SU-DHL-6 (cell line): ENCODE measurements around the gene ITGA6.

Source experiments
- H2AFZ ChIP-seq: fragments of 200-600 bp; sonication (generic); 2 replicates; pipeline ENCODE4 v1.6.1; 2014; ENCODE audit warnings: low read depth, mild to moderate bottlenecking, moderate library complexity, mixed read lengths, antibody characterized with exemption, low read length; ENCODE audit not compliant: severe bottlenecking
- H3F3A ChIP-seq: fragments of 200-600 bp; shearing (Covaris generic); 2 replicates; pipeline ENCODE4 v1.6.0; 2016; ENCODE audit warnings: antibody characterized with exemption, mild to moderate bottlenecking; ENCODE audit not compliant: insufficient read depth
- H3K27ac ChIP-seq: fragments of 200-600 bp; sonication (generic); 2 replicates; pipeline ENCODE4 v1.5.1; 2016; ENCODE audit warnings: low read depth, mild to moderate bottlenecking, low read length, moderate library complexity, mixed read lengths
- H3K27me3 ChIP-seq: fragments of 200-600 bp; sonication (generic), shearing (Covaris generic); 2 replicates; pipeline ENCODE4 v1.6.0; 2014; ENCODE audit warnings: mild to moderate bottlenecking, low read length
- H3K36me3 ChIP-seq: fragments of 200-600 bp; sonication (generic); 2 replicates; pipeline ENCODE4 v1.6.1; 2014; ENCODE audit warnings: mild to moderate bottlenecking, low read length, mixed read lengths
- H3K4me2 ChIP-seq: fragments of 300-600, 200-600 bp; shearing (Covaris generic), sonication (generic); 2 replicates; pipeline ENCODE4 v1.6.0; 2014; ENCODE audit warnings: low read length, low read depth, mild to moderate bottlenecking; ENCODE audit not compliant: poor library complexity, severe bottlenecking
- H3K4me3 ChIP-seq: fragments of 200-600 bp; sonication (generic); 2 replicates; pipeline ENCODE4 v1.5.1; 2014; ENCODE audit warnings: antibody characterized with exemption, low read length, mild to moderate bottlenecking, mixed read lengths; ENCODE audit not compliant: insufficient read depth, poor library complexity, severe bottlenecking
- H3K79me2 ChIP-seq: fragments of 200-600 bp; sonication (generic); 2 replicates; pipeline ENCODE4 v1.6.1; 2014; ENCODE audit warnings: mild to moderate bottlenecking, low read length, moderate library complexity; ENCODE audit not compliant: insufficient read depth
- H3K9ac ChIP-seq: fragments of 200-600 bp; sonication (generic); 2 replicates; pipeline ENCODE4 v1.7.0; 2014; ENCODE audit warnings: mild to moderate bottlenecking, low read length
- H3K9me2 ChIP-seq: fragments of 200-600 bp; sonication (generic); replicated peaks from 2 replicates; pipeline ENCODE4 v1.6.1; 2014; ENCODE audit warnings: low read length; ENCODE audit not compliant: insufficient read depth
- H3K9me3 ChIP-seq: fragments of 200-600 bp; sonication (generic); 2 replicates; pipeline ENCODE4 v1.6.1; 2014; ENCODE audit warnings: low read length, mixed read lengths; ENCODE audit not compliant: insufficient read depth
- H4K20me1 ChIP-seq: fragments of 200-600 bp; sonication (generic); 2 replicates; pipeline ENCODE4 v1.6.1; 2014; ENCODE audit warnings: low read depth, mild to moderate bottlenecking, antibody characterized with exemption, low read length, moderate library complexity, mixed read lengths
- EZH2phosphoT487 ChIP-seq: fragments of 200-600 bp; sonication (generic), shearing (Covaris generic); conservative IDR thresholded peaks from 2 replicates; pipeline ENCODE4 v1.6.1; 2018; ENCODE audit warnings: mild to moderate bottlenecking, antibody characterized with exemption, low read length, moderate library complexity, mixed read lengths
- TF ChIP-seq, protein P1 (sequence below): fragments of 200-600 bp; sonication (generic); IDR thresholded peaks from one replicate; pipeline ENCODE4 v1.5.1; 2017; ENCODE audit warnings: antibody characterized with exemption, mild to moderate bottlenecking, low read length, moderate library complexity; ENCODE audit not compliant: insufficient read depth, poor library complexity, severe bottlenecking

ITGA6 gene

DNA sequence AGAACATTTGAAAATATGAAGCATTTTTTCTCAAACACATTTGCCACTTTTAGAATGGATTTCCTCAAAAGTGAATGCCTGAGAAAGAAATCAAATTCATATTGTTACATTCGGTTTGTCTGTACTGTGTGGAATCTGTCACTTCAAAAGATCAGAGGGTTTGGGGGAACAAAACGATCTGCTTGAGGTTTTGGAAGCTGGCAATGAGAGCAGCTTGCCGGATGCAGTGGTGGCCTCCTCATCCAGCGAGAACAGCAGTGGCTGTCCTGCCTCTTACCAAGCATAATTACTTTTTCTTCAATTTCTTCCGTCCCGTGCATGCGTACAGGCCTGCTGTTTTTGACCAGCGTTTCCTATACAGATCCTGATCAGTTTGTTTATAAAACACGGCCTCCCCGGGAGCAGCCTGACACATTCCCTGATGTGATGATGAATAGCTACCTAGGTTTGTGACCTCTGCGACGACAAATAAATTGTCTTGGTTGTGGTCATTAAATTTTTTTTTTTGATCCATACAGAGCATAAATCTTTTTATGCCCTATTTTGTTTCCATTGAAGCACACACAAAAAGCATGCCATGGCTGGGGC, 45.2 kb downstream of the ITGA6 start:
- no peaks in the 10 kb centered on the region for H3K9me2 ChIP-seq
- H3K27me3 ChIP-seq: no peaks in the 10 kb centered on the region
- H3K4me2 ChIP-seq: no peak overlapping the region
- no peak overlapping the region for H3K27ac ChIP-seq
- no peak overlapping the region for H2AFZ ChIP-seq
- no peaks in the 10 kb centered on the region for H3F3A ChIP-seq
- H4K20me1 ChIP-seq: no peaks in the 10 kb centered on the region
- no peak overlapping the region for H3K4me3 ChIP-seq
- no peaks in the 10 kb centered on the region for H3K79me2 ChIP-seq
- no peaks in the 10 kb centered on the region for H3K36me3 ChIP-seq
- no peak overlapping the region for H3K9ac ChIP-seq
- TF ChIP-seq, protein P1, sequence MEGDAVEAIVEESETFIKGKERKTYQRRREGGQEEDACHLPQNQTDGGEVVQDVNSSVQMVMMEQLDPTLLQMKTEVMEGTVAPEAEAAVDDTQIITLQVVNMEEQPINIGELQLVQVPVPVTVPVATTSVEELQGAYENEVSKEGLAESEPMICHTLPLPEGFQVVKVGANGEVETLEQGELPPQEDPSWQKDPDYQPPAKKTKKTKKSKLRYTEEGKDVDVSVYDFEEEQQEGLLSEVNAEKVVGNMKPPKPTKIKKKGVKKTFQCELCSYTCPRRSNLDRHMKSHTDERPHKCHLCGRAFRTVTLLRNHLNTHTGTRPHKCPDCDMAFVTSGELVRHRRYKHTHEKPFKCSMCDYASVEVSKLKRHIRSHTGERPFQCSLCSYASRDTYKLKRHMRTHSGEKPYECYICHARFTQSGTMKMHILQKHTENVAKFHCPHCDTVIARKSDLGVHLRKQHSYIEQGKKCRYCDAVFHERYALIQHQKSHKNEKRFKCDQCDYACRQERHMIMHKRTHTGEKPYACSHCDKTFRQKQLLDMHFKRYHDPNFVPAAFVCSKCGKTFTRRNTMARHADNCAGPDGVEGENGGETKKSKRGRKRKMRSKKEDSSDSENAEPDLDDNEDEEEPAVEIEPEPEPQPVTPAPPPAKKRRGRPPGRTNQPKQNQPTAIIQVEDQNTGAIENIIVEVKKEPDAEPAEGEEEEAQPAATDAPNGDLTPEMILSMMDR: no peak
- TF ChIP-seq EZH2phosphoT487: no peak
- H3K9me3 ChIP-seq: no peaks in the 10 kb centered on the region

DNA sequence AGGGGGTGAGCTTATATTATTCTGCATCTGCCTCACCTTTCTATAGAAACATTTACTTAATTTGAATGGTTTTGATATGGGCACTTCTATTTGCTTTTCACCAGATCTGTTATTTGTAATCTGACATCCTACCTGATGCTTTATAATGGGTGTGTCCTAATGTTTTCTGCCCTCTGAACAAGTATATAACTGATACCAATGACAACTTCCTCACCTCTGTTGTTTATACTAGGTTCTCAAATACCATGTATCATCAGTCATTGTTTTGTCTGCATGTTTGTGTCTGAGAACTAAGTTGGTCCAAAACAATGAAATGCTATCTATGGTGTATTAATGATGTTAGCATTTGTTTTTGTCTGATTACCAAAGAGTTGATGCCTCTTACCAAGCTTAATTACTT, 45.8 kb downstream of the ITGA6 start:
- Histone ChIP-seq H3K9ac (no peak overlapping the region), H3K27me3 (no peaks in the 10 kb centered on the region), H3K79me2 (no peaks in the 10 kb centered on the region), H2AFZ (no peak overlapping the region), H3K27ac (no peak overlapping the region), H3K9me2 (no peaks in the 10 kb centered on the region), H3K9me3 (no peaks in the 10 kb centered on the region), H3F3A (no peaks in the 10 kb centered on the region), H3K4me3 (no peak overlapping the region), H4K20me1 (no peaks in the 10 kb centered on the region), H3K4me2 (no peak overlapping the region), H3K36me3 (no peaks in the 10 kb centered on the region)
- TF ChIP-seq EZH2phosphoT487: no peak
- TF ChIP-seq, protein P1: no peak

DNA sequence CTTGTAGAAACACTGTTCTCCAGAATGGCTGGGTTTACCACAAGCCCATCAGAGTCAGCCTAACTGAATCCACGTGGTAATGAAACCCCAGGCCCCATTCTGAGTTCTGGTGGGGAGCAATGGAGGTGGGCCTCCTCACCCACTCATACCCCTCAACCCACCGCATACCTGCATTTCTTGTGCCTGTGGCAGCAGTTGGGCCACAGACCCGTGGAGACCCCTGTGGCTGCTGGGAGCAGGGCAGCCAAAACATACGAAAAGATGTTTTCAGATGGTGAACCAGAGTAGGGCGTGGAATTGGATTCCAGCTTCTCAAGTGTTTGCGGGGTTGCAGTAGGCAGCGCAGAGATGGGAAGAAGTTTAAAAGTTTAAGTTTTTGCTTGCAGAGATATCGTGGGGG, 51.0 kb downstream of the ITGA6 start:
- Histone ChIP-seq H4K20me1 (no peaks in the 10 kb centered on the region), H3K9me3 (no peaks in the 10 kb centered on the region), H3K27ac (no peak overlapping the region), H3K27me3 (no peaks in the 10 kb centered on the region), H3F3A (no peaks in the 10 kb centered on the region), H3K79me2 (no peaks in the 10 kb centered on the region), H3K4me2 (no peak overlapping the region), H3K4me3 (no peak overlapping the region), H3K36me3 (no peaks in the 10 kb centered on the region), H3K9ac (no peak overlapping the region), H3K9me2 (no peaks in the 10 kb centered on the region), H2AFZ (no peak overlapping the region)
- TF ChIP-seq, protein P1: no peak
- no peak for TF ChIP-seq EZH2phosphoT487
